Measurements from ENCODE around the gene TUBB6.

TUBB6 gene

DNA sequence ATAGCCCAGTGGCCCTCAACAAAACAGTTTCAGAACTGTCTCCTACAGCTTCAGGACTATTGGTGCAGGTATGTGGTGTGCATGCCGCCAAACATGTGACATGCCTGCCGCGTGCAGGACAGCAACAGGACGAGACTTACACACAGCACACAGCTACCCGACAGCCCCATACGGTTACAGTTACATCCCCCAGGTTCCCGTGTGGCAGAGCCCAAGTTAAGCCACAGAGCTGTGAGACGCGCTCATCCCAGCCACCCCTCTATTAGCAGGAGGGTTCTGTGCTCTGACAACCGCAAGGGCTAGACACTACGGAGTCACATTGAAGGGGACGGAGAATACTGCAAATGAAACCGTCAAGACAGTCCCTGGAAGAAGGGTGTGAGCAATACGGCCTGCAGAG is 16.4 kb upstream of the TUBB6 start:
- DNase-seq: no peak

DNA sequence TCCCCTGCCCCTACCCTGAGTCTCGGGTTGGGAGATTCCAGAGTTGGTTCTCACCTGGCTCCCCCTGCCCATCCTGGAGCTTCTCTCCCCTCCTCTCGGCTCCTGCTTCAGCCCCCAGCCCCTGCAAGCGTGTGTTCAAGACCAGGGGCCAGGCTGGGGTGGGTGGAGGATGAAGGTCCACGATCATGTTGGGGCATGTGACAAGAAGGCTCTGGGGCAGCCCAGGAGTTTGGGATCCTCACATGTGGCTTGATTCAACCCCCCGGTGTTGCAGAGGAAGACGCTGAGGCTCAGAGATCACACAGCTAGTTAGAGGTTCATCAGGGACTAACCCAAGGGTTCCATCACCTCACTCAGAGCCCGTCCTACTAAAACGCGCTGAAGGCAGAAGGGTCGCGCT is 14.2 kb upstream of the TUBB6 start:
- no peak for DNase-seq

DNA sequence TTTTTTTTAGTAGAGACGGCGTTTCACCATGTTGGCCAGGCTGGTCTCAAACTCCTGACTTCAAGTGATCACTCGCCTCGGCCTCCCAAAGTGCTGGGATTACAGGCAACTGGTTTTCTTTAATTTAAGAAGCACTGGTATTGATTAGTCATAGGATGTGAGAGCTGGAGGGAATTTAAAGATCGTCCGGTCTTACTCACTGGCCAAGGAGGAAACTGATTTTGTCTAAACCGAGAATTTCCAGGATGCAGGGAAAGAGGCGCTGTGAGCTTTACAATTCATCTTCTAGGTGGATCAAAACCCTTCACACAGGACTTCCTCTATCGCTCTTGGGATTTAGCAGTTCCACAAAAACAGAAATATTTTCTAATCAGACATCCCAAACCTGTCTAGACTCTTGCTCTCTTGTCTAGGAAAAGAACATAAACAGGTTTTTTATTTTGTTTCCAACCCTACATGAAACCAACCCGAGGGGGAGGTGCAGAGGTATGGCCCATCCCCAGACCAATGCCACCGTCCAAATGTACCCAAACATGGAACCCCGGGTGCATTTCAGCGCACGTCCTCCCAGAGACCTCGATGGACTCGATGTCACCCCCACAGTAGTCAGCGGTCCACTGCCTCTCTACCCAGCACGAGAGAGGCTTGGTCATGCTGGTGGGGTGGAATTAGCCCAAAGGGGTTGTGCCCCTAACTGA is 12.5 kb upstream of the TUBB6 start:
- no peak for DNase-seq

DNA sequence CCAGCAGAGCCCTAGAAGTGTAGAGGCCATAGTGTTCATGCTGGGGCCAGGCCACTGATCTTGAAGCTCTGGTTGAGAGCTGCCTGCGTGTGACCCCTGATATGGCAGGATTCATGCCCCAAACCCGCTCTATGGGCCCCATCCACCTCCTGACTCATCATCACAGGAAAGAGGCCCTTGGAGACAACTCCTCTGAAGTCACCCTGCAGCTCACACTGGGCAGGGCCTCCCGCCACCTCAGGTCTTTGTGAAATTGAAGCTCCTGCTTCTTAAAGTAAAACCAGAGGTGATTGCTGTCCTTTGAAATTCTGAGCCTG is 12.0 kb upstream of the TUBB6 start:
- DNase-seq: no peak

DNA sequence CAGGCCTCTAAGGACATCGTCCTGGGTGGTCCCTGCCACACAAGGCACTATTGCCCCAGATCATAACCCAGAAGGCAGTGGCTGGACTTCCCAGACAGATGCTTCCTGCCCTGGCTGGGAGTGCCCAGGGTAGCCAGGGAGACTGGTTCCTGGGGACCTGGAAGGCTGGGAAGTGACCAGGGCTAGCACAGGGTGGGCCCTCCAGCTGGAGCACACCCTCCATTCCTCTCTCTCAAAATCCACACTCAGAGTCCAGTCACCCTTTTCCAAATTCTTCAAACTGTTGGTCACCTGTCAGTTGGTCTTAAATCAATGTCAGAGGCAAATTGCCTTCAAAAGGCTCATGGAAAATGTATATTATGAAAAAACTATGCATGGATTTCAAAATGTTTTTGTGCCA is 11.6 kb upstream of the TUBB6 start:
- no peak for DNase-seq

DNA sequence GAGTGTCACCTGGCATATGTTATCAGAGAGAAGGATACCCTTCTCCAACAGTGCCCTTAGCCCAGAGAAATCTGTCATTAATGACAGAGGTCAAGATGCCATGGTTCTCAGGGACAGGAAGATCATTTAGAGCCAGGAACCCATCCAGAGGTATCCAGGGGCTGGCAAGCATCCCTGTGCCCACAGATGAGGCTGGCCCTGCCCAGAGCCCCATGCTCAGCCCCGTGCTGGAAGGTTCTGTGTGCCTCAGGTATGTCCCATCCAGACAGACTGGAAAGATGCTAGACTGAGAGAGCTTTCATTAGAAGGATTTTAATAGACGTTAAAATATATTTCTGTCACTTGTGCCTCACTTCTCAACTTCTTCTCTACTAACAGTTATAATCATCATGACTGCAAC is 8.2 kb upstream of the TUBB6 start:
- no peak for DNase-seq

DNA sequence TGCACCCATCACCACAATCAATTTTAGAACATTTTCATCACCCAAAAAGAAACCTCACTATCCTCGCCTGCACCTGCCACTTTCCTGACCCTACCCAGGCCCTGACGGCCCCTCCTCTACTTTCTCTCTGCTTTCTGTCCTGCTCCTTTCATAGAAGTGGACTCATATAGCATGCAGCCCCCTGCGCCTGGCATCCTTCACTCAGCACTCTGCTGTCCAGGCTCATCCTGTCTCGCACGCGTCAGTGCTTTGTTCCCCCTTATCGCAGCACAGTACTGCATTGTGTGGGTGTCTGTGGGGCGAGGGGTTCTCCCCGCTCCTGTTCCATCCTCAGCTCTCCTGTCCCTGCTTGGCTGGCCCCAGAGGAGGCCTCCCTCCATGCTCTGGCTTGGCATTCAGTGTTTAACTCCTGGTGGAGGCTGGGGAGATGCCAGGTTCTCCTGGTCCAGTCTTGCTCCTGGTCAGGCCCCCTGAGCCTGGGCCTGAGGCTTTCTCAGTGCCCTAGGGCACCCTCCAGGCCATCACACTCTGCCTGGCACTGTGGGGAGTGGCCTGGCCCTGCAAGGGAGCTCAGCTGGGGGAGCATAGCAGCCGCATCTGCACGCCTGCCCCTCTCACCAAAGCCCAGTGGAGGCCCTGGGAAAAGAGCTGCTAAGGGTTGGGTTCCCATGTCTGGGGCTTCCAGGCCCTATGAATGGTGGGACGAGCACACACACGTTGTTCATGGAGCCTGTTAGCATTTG is 6.6 kb upstream of the TUBB6 start:
- no peak for DNase-seq

DNA sequence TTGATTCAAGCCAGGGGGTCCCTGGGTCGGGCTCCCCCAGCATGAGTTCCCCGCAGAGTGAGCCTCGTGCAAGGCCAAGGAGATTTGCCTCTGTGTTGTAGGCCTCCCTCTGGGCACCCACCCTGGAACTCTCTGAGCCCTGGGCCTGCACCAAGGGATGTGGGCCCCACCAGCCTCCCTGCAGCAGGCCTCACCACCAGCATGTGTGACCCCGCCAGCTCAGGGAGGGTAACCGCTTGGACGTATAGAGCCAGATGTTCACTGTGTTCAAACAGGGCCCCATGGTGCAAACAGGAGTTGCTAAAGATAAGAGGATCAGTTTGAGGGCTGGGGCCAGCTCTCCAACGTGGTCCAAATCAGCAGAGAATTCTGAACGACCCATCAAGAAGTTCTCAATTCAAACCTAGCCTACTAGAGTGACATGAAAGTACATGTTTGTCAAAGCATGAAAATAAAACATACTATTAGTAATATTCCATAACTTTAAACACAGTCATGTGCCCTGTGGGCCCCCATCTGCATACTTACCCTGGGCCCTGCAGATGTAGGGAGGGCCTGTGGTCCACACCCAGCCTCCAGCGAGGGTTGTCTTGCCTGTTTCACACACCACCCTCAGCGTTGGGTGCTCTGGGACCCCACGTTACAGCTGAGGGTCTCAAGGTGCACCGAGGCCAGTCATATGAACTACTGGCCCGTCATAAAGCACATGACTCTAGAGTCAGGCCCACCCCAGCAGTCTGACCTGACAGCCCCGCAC is 5.5 kb upstream of the TUBB6 start:
- no peak for DNase-seq

DNA sequence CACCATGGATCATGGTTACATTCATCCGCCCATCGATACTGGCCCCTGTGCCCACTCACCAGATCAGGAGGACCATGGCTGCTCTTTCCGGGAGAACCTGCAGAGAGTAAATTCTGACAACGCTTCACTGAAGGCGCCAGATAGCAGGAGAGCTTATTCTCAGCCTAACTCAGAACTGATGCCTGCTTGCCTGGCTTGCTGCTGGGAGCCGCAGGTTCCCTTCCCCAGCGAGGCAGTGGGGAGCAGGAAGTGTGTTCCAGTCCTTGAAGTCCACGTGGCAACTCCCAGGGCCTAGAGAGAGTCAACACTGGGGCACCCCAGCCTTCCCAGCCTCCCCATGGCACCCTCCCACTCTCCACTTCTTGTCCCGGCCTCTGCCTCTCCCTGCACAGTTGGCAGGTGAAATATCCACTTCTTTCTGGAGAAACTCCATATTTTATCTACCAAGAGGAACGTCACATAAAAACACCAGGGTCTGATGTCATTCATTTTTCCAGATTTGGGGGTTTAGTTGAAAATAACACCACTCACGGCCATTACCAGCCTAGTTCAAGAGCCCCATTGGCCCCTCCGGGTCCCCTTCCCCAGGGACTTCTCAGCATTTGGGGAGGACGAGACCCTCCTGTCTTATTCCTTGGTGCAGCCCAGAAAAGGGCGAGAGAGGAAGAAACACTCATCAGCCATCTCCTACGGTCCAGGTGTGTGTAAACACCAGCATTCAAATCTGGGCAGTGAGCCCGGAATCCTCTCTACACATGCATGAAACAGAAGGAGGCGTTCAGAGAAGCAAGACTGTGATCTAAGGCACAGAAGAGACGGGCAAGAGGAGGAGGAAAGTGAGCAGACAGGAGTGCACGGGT is 3.5 kb upstream of the TUBB6 start:
- no peak for DNase-seq

DNA sequence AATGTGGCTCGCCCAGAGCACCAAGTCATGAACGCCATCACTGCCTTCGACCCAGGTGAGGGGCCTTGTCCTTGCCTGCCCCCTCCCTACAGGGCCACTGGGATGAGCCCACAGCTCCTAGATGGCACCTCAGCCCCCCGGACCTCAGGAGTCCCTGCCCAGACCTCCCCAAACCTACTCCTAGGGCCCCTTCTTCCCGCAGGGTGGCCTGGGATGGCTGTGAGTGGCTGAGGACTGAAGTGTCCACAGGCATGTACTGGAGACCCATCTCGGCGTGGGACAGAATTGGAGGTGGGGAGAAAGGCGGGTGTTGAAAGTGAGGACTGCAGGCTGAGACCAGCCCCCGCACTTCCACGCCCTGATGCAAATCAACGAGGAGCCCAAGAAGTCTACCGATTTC is 2.8 kb upstream of the TUBB6 start:
- DNase-seq: no peak

DNA sequence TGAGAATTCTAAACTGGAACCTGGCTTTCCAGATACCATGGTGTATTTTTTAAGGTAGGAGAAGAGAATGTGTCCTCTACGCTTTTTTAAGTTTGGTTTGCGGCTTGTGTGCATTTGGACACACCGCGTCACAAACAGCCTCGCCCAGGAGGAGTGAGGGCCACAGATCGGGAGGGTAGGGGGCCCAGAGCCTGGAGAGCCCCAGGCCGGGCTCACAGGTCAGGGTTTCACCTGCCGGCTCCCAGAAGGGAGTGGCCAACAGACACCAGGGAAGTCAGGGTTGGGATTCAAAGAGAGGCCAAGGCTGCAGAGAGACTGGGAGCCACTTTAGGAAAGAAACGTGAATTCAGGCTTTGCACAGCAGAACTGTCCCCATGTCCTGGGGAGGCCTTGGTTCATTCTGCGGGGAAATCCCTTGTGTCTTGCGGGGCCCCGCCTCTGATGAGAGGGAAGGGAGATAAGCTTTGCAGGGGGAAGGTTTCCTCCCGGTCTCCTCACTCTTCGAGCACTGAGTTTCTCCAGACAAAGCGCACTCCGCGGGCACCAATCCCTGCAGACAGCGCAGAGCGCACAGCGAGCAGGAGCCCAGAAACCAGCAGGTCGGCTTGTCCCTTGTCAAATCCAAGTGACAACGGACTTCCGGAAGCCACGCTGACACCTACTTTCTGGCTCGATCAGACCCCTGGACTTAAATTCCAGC is 2.0 kb upstream of the TUBB6 start:
- no peak for DNase-seq

DNA sequence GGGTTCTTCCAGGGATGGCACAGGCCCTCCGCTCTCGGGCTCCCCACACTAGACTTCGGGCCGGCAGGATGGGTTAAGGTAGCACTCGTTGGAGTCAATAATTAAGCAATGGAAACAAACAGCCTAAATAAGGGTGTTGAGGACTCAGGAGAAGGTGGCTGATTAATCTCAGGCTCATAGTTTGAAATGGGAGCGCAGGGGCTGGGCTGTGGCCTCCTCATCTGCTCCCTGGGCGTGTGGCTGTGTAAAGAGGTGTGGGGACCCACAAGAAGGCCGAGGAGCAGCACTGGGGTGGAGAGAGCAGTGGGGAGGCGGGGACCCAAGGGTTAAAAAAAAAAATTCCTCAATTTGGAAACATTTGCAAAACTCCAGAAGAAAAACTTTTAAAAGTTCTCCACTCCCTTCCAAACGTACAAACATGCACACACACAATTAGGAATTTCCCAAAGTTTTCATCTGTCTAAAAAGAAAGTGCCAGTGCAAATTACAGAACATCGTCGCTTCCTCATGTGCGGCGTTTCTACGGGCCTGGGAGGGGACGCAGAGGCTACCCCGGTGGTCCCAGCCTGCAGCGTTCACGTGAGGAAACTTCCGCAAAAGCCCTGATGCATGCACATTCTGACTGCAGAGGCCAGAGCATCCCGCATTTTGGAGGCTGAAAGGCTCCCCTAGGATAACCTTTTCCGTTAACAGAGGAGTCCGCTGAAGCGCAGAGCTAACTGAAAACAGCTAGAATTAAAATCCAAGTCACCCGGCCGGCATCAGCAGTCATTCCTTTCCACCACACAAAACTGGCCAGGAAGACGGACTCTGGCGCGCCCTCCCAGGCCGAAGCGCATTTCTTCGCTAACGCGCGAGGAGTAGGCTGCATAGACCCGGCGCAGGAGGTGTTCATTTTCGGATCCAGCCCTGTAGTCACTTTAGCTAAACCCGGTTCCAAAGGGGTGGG is 1.0 kb upstream of the TUBB6 start:
- no peak for DNase-seq

DNA sequence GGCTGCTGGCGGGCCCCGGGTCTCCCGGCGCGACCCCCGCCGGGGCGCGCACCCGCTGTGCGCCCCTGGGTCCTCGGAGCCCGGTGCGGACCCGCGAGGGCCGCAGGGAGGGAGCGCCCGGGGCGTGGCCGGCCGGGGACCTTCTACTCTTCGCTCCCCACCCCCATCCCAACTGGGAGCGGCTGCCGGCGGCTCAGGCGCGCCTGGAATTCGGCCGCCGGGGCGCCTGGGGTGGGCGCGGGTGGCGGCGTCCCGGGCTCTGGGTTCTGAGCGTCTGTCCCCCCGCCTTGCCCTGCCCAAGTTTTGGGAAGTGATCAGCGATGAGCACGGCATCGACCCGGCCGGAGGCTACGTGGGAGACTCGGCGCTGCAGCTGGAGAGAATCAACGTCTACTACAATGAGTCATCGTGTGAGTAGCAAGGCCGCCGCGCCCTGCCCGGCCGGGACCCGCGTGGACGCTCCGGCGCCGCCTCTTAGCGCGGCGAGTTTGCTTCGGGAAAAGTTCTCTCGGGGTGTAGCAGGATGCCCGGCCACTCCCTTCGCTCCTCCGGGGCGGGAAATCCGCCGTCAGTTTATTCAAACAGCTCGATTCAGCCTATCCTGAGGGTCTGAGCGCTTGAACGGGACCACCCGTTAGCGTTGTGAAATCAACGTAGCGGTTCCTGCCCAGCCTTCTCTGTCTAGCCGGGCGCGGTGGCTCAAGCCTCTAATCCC is 502 bp downstream of the TUBB6 start:
- no peak for DNase-seq

DNA sequence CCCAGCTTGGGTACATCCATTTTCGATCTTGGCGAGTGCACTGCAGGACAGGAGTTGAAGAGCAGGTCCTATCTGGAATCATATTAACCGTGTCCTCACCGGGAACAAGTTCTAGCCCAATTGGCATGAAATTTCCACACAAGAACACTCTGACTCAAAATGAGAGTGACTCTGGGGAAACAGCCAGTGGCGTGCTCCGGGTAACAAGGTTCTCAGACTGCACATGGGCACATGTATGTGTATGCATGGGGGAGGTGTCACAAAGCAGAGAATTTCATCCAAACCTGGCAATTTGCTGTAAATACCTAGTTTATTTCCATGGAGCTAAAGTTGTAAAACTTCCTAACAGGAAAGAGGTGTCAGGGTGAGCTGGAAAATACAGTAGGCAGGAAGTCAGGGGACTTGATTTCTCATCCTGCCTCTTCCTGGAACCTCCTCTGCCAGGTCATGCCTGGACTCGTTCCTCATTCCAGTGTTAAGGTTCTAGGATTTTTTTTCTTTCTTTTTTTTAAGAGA is 1.7 kb downstream of the TUBB6 start:
- DNase-seq: no peak

DNA sequence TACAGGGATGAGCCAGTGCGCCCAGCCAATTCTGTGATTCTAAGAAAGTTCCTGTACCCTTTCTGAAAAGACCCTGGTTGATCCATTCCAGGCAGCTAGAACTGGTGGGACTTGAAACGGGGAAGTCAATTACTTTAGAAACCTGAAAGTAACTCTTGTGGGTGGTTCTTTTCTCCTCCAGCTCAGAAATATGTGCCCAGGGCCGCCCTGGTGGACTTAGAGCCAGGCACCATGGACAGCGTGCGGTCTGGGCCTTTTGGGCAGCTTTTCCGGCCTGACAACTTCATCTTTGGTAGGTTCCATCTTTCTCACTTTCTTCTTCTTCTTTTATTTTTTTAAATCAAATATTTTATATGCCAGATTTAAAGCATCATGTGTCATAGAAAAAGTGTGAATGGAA is 2.7 kb downstream of the TUBB6 start:
- no peak for DNase-seq

DNA sequence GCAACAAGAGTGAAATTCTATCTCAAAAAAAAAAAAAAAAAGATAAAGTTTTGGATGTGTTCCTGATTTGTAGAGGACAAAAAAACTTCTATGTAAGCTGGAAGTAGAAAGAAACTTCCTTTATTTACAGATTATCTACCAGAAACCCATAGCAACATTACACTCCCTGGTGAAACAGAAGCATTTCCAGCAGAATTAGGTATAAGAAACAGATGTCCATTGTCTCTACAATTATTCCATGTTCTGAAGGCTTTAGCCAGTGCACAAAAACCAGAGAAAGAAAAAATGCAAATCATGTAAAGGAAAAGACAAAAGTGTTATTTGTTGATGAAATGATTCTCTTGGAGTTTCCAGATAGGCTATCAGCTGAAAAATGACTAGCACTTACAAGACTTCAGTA is 4.9 kb downstream of the TUBB6 start:
- no peak for DNase-seq

DNA sequence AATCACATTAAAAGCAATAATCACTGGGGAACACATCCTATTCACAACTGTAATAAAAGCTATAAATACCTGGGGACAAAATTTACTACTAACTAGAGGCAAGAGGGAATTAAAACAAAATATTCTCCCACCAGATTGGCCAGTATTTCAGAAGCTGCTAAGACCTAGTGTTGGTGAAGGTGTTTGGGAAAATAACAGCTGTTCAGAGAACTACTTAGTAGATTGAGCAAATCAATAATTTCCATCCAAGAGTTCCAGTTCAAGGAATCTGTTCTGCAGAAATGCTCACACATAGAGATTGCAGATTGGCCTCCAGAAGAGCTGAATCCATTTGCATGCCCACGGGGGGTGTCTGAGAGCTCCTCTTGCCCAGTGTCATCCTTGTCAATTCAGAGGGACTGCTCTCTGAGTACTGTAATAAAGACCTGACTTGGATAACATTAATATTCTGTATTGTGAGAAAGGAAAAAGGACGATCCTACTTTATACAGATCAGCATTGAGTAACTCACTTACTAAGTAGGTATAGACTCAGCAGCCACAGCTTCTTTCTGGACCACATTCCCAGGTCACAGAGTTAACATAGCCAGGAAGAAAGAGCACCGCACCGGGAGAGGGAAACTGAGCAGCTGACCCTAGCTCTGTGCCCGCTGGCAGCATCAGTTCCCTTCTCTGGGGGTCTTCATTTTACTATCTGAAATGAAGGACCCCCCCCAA is 5.6 kb downstream of the TUBB6 start:
- DNase-seq: no peak

DNA sequence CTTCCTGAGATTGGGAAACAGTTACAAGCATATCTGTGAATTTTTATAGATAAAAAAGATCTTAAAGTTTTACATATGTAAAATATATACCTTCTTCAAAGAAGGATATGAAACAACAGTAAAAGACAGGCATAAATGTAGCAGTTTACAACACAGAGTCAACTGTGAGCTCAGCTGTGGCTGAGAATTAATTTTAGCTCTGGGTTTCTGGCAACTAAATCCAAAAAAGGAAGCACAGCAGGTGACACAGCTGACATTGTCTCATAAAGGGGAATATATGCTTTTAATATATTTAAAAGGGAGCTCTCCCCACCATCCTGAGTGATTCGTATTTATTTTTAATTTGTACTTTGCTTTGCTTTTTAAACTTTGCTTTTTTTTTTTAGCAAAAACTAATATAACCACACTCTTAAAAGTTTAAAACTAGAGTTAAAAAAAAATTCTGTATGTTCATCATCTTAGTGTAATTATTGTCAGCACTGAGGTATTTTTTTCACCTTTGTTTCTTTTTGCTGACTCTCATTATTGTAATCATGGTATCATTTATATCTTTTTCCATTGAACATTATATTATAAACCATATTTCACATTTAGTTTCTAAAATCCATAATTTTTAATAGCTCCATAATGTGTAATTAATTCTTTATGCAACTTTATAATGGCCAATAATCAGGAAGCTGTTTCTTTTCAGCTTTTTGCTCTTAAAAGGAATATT is 6.7 kb downstream of the TUBB6 start:
- DNase-seq: no peak

DNA sequence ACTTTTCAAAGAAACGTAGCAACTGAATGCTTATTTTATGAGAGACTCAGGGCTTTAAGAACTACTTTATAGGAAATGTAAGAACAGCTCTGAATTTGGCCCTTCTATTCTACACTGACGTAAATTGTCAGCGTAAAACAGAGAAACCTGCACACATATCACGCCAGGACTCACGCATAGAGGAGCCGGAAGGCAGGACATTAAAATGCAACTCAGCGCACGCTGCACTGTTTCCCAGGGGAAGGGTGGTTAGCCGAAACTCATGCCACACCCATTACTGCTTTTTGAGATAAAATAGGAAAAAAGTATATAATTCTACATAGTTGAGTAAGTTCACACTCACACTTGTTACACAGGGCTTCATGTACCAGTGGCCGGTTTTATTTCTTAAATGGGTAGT is 7.4 kb downstream of the TUBB6 start:
- DNase-seq: no peak

All from activated CD8-positive, alpha-beta memory T cell treated with anti-CD3 and anti-CD28 coated beads for 24 hours (primary cell).